HCT116 (cell line): ENCODE measurements around the gene FAM50B.

Source experiments
- EZH2phosphoT487 ChIP-seq: fragments of 200-600 bp; IDR thresholded peaks from 2 replicates; pipeline ENCODE4 v1.6.1; 2018; ENCODE audit warnings: antibody characterized with exemption, borderline replicate concordance
- POLR2A ChIP-seq: IDR thresholded peaks from 2 replicates; pipeline ENCODE4 v1.7.0; 2011; ENCODE audit warnings: borderline replicate concordance; ENCODE audit not compliant: insufficient read depth, insufficient read length; ENCODE audit errors: extremely low read depth
- SP1 ChIP-seq: IDR thresholded peaks from 2 replicates; pipeline ENCODE4 v1.6.1; 2012; ENCODE audit warnings: low read depth
- SRF ChIP-seq: IDR thresholded peaks from 2 replicates; pipeline ENCODE4 v1.6.1; 2012; ENCODE audit warnings: low read depth
- YY1 ChIP-seq: IDR thresholded peaks from 2 replicates; pipeline ENCODE4 v1.6.1; 2011; ENCODE audit warnings: low read length, low read depth, moderate library complexity, mild to moderate bottlenecking; ENCODE audit not compliant: insufficient replicate concordance; ENCODE audit errors: extremely low read depth
- TF ChIP-seq, protein P1 (sequence below): IDR thresholded peaks from 2 replicates; pipeline ENCODE4 v1.6.1; 2012
- TF ChIP-seq, protein P2 (sequence below), 3 experiments: fragments of 200-600 bp in 1 of 3; sonication (generic) in 1 of 3; IDR thresholded peaks in 2 of 3; conservative IDR thresholded peaks in 1 of 3; 2 replicates each; pipeline ENCODE4 v1.5.1; 2012 to 2017; ENCODE audit warnings: low read depth in 2 of 3, low read length in 2 of 3, antibody characterized with exemption in 1 of 3, borderline replicate concordance in 1 of 3, control low read depth in 1 of 3, mild to moderate bottlenecking in 1 of 3, mixed read lengths in 1 of 3, mixed run types in 1 of 3, moderate library complexity in 1 of 3; ENCODE audit not compliant: insufficient read depth in 1 of 3

DNA sequence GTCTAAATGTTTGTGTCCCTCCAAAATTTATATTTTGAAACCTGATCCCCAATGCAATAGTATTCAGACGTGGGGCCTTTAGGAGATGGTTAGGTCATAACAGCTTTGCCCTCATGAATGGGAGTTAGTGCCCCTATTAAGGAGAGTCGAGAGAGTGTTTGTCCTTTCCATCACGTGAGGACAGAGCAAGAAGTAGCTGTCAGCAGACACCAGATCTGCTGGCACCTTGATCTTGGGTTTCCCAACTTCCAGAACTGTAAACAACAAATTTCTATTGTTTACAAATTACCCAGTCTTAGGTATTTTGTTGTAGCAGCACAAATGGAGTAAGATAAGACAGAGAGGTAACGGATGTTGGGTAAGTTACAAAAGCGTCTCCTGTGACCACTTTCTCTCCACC, 46.6 kb downstream of the FAM50B start:
- TF ChIP-seq POLR2A (no peak), YY1 (no peak), EZH2phosphoT487 (no peak), SP1 (no peak), SRF (no peak)
- TF ChIP-seq, protein P1, sequence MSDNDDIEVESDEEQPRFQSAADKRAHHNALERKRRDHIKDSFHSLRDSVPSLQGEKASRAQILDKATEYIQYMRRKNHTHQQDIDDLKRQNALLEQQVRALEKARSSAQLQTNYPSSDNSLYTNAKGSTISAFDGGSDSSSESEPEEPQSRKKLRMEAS = no peak
- TF ChIP-seq, protein P2, sequence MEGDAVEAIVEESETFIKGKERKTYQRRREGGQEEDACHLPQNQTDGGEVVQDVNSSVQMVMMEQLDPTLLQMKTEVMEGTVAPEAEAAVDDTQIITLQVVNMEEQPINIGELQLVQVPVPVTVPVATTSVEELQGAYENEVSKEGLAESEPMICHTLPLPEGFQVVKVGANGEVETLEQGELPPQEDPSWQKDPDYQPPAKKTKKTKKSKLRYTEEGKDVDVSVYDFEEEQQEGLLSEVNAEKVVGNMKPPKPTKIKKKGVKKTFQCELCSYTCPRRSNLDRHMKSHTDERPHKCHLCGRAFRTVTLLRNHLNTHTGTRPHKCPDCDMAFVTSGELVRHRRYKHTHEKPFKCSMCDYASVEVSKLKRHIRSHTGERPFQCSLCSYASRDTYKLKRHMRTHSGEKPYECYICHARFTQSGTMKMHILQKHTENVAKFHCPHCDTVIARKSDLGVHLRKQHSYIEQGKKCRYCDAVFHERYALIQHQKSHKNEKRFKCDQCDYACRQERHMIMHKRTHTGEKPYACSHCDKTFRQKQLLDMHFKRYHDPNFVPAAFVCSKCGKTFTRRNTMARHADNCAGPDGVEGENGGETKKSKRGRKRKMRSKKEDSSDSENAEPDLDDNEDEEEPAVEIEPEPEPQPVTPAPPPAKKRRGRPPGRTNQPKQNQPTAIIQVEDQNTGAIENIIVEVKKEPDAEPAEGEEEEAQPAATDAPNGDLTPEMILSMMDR (IDR thresholded peaks at IDR 0.05 in 2 of 3, conservative IDR thresholded peaks at IDR 0.05 in 1 of 3; ENCODE audit: borderline replicate concordance in 1 of 3, insufficient read depth in 1 of 3, low read depth in 2 of 3, low read length in 2 of 3) = no peak
